Endothelial cell of umbilical vein (primary cell): Measurements from ENCODE around the gene VWA8. TPM values are rescaled to one million over a fixed set of nuclear protein-coding genes. Genes with fewer than 3 reads are reported as not detected.

Source experiments
- BruUV-seq: library from RNA; stranded (reverse); fragments of 400-500 nt; replicated peaks from 2 replicates; lab custom pipeline; 2021; lab: Mats Ljungman, UMichigan
- CTCF ChIA-PET: fragments of 300-600, 350-600 bp; sonication (Branson Sonifier 250); formaldehyde crosslinking; loops from one replicate; lab custom pipeline; 2021; ENCODE audit warnings: antibody characterized with exemption, inconsistent platforms; lab: Charles Lee
- POLR2A ChIA-PET: fragments of 300-600, 350-600 bp; sonication (Branson Sonifier 250); formaldehyde crosslinking; loops from one replicate; lab custom pipeline; 2021; ENCODE audit warnings: antibody characterized with exemption, inconsistent platforms; lab: Charles Lee
- DNase-seq: peaks from one replicate; pipeline ENCODE4 v3.0.0-alpha.2; 2011; ENCODE audit warnings: low read depth, low spot score
- FAIRE-seq: peaks from 2 replicates; lab custom pipeline; 2011; peaks lifted over from hg19 to GRCh38; lab: Jason Lieb, UNC
- H2AFZ ChIP-seq: 2 replicates; pipeline ENCODE4 v1.6.0; 2012; ENCODE audit warnings: low read depth, low read length, control low read depth, inconsistent platforms
- H3K27ac ChIP-seq: 2 replicates; pipeline ENCODE4 v1.5.1; 2011; ENCODE audit warnings: low read depth, mild to moderate bottlenecking, control low read depth, low read length, moderate library complexity; ENCODE audit not compliant: insufficient read depth
- H3K27me3 ChIP-seq, 2 experiments: 2 replicates each; pipeline versions ENCODE4 v1.6.0 to v1.6.1; 2011; ENCODE audit warnings: low read length in 2 of 2, mixed read lengths in 1 of 2; ENCODE audit not compliant: control insufficient read depth in 2 of 2, insufficient read depth in 2 of 2
- H3K36me3 ChIP-seq, 2 experiments: 2 replicates in 1 of 2; 3 replicates in 1 of 2; pipeline ENCODE4 v1.5.1; 2011; ENCODE audit warnings: low read length in 2 of 2, mild to moderate bottlenecking in 1 of 2, moderate library complexity in 1 of 2; ENCODE audit not compliant: control insufficient read depth in 2 of 2, insufficient read depth in 2 of 2; ENCODE audit errors: extremely low read depth in 1 of 2
- H3K4me1 ChIP-seq: 3 replicates; pipeline ENCODE4 v1.5.1; 2011; ENCODE audit warnings: mild to moderate bottlenecking, low read length; ENCODE audit not compliant: control insufficient read depth, insufficient read depth; ENCODE audit errors: extremely low read depth
- H3K4me2 ChIP-seq: 2 replicates; pipeline ENCODE4 v1.6.1; 2011; ENCODE audit warnings: low read length, control low read depth, mixed read lengths; ENCODE audit not compliant: insufficient read depth
- H3K4me3 ChIP-seq, 3 experiments: fragments of 200-600 bp in 1 of 3; sonication (generic), shearing (Covaris generic) in 1 of 3; replicated peaks in 1 of 3; 2 replicates each; pipeline ENCODE4 v1.5.1; 2011 to 2016; ENCODE audit warnings: control low read depth in 3 of 3, low read length in 3 of 3, mild to moderate bottlenecking in 2 of 3, inconsistent platforms in 1 of 3, low read depth in 1 of 3, moderate library complexity in 1 of 3; ENCODE audit not compliant: insufficient read depth in 1 of 3
- H3K79me2 ChIP-seq: 2 replicates; pipeline ENCODE4 v1.6.0; 2012; ENCODE audit warnings: low read length, inconsistent platforms; ENCODE audit not compliant: control insufficient read depth, insufficient read depth
- H3K9ac ChIP-seq: replicated peaks from 2 replicates; pipeline ENCODE3; 2011; ENCODE audit warnings: low read length, control low read depth; ENCODE audit not compliant: insufficient read depth; ENCODE audit errors: extremely low read depth
- H3K9me1 ChIP-seq: replicated peaks from 3 replicates; pipeline ENCODE4 v1.6.0; 2011; ENCODE audit warnings: mild to moderate bottlenecking, low read length; ENCODE audit not compliant: control insufficient read depth, insufficient read depth; ENCODE audit errors: extremely low read depth
- H3K9me3 ChIP-seq: replicated peaks from 2 replicates; pipeline ENCODE4 v1.5.1; 2012; ENCODE audit warnings: low read length, inconsistent platforms; ENCODE audit not compliant: control insufficient read depth, insufficient read depth
- H4K20me1 ChIP-seq: replicated peaks from 2 replicates; pipeline ENCODE3; 2011; ENCODE audit warnings: mild to moderate bottlenecking, low read length; ENCODE audit not compliant: control insufficient read depth, insufficient read depth; ENCODE audit errors: extremely low read depth
- EZH2 ChIP-seq: IDR thresholded peaks from 2 replicates; pipeline ENCODE4 v1.6.1; 2012; ENCODE audit warnings: borderline replicate concordance, low read depth, mild to moderate bottlenecking, moderate library complexity, low read length, inconsistent platforms; ENCODE audit not compliant: severe bottlenecking
- FOS ChIP-seq: IDR thresholded peaks from 2 replicates; pipeline ENCODE4 v1.6.1; 2011; ENCODE audit warnings: mild to moderate bottlenecking, low read length, moderate library complexity, borderline replicate concordance; ENCODE audit not compliant: insufficient read depth
- GATA2 ChIP-seq: IDR thresholded peaks from 2 replicates; pipeline ENCODE4 v1.7.0; 2011; ENCODE audit warnings: low read depth, mild to moderate bottlenecking, moderate library complexity, mixed read lengths, low read length; ENCODE audit not compliant: insufficient read length, insufficient read depth
- JUN ChIP-seq: IDR thresholded peaks from 2 replicates; pipeline ENCODE4 v1.6.1; 2011; ENCODE audit warnings: borderline replicate concordance, low read depth; ENCODE audit not compliant: insufficient read length, insufficient read depth
- MYC ChIP-seq: IDR thresholded peaks from one replicate; pipeline ENCODE4 v1.6.1; 2011; ENCODE audit warnings: mild to moderate bottlenecking, low read depth, low read length
- POLR2A ChIP-seq: IDR thresholded peaks from 2 replicates; pipeline ENCODE4 v1.6.1; 2012; ENCODE audit warnings: low read depth, mild to moderate bottlenecking, control low read depth, low read length
- POLR2AphosphoS5 ChIP-seq: IDR thresholded peaks from 2 replicates; pipeline ENCODE4 v1.6.1; 2012; ENCODE audit warnings: low read depth, mild to moderate bottlenecking, control low read depth, low read length, moderate library complexity; ENCODE audit not compliant: insufficient read depth
- dilution Hi-C: fragments of 300-500 bp; cut with MboI; formaldehyde crosslinking; loops from one replicate; pipeline ENCODE4 v1.15.0; 2019; ENCODE audit warnings: low sequenced_read_pairs; ENCODE audit not compliant: extremely low pct_ligation_motif_present
- intact Hi-C: fragments of 100-400 bp; cut with micrococcal nuclease; formaldehyde crosslinking; loops from one replicate; pipeline ENCODE4 v1.10.0; 2022
- polyA plus RNA-seq, 4 experiments: library from polyadenylated mRNA; depleted of rRNA in 3 of 4; stranded (reverse) in 3 of 4; unstranded in 1 of 4; fragments of >200 nt; gene quantifications; 2 replicates each; pipeline versions ENCODE4 v1.2.1 to v1.2.3, GENCODE V29; 2011 to 2012; ENCODE audit warnings: missing spikeins in 1 of 4
- total RNA-seq: library from RNA; stranded (reverse); gene quantifications from 2 replicates; pipeline ENCODE4 v1.2.3, GENCODE V29; 2021
- TF ChIP-seq, protein P1 (sequence below), 2 donors: IDR thresholded peaks; 1 replicate in 1 of 2; 2 replicates in 1 of 2; pipeline ENCODE4 v1.5.1; 2011; ENCODE audit warnings: low read length in 2 of 2, mild to moderate bottlenecking in 2 of 2, moderate library complexity in 2 of 2, control low read depth in 1 of 2, inconsistent platforms in 1 of 2, low read depth in 1 of 2; ENCODE audit not compliant: insufficient read depth in 1 of 2; ENCODE audit errors: extremely low read depth in 1 of 2
- TF ChIP-seq, protein P2 (sequence below): IDR thresholded peaks from 2 replicates; pipeline ENCODE4 v1.6.1; 2011; ENCODE audit not compliant: insufficient read depth, insufficient read length

Gene VWA8
- total and polyA plus RNA-seq, 2 donors (not counting 3 experiments of a cell fraction or from before 2014, with no cell fraction given) = 2.9 to 11.3 TPM

DNA sequence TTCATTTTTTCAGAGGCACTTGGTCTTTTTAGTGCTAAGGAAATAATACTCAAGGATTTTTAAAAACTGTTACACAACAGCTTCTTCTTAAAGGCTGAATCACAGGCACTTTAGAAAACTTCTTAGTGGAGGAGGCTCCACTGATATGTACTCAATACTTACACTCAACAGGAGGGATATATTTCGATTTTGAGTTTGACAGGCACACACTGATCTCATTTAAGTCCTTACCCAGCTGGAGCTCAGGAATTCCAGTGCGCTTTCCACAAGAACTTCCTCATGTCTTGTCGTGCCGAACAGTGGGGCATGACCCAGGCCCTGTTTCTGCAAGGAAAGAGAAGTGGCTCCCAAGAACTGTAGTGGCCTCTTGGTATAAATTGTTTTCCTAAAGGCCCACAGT is 399.7 kb downstream of the VWA8 start:
- ChIA-PET POLR2A (no interaction called here), CTCF (interaction anchor here (0.8 to 2.0 kb wide), 3 partner anchors 11 to 107 kb away, joined by 3 to 7 read pairs (median 3); no protein-coding TSS in a partner anchor)
- DNase-seq = no peak
- Histone ChIP-seq H3K27me3 (no peaks in the 10 kb centered on the region), H3K9me1 (no peaks in the 10 kb centered on the region), H3K9me3 (no peaks in the 10 kb centered on the region), H3K27ac (no peak overlapping the region), H2AFZ (no peak overlapping the region), H3K4me1 (peaks cover 31% of the 10 kb centered on the region), H3K36me3 (no peaks in the 10 kb centered on the region), H3K4me3 (no peak overlapping the region), H4K20me1 (no peaks in the 10 kb centered on the region), H3K4me2 (no peak overlapping the region), H3K9ac (no peak overlapping the region), H3K79me2 (no peaks in the 10 kb centered on the region)
- TF ChIP-seq, protein P1, sequence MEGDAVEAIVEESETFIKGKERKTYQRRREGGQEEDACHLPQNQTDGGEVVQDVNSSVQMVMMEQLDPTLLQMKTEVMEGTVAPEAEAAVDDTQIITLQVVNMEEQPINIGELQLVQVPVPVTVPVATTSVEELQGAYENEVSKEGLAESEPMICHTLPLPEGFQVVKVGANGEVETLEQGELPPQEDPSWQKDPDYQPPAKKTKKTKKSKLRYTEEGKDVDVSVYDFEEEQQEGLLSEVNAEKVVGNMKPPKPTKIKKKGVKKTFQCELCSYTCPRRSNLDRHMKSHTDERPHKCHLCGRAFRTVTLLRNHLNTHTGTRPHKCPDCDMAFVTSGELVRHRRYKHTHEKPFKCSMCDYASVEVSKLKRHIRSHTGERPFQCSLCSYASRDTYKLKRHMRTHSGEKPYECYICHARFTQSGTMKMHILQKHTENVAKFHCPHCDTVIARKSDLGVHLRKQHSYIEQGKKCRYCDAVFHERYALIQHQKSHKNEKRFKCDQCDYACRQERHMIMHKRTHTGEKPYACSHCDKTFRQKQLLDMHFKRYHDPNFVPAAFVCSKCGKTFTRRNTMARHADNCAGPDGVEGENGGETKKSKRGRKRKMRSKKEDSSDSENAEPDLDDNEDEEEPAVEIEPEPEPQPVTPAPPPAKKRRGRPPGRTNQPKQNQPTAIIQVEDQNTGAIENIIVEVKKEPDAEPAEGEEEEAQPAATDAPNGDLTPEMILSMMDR (IDR thresholded peaks at IDR 0.05; ENCODE audit: extremely low read depth in 1 of 2, insufficient read depth in 1 of 2, low read depth in 1 of 2, low read length in 2 of 2) = no peak
- TF ChIP-seq POLR2AphosphoS5 (no peak), JUN (no peak), GATA2 (no peak), MYC (no peak), FOS (no peak), EZH2 (no peak), POLR2A (no peak)
- TF ChIP-seq, protein P2, sequence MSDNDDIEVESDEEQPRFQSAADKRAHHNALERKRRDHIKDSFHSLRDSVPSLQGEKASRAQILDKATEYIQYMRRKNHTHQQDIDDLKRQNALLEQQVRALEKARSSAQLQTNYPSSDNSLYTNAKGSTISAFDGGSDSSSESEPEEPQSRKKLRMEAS = no peak
- BruUV-seq = no TSS peak
- dilution Hi-C loops (no loop called here), intact Hi-C loops (loop anchor here (10.0 kb wide), 1 partner anchor 84 kb away; no protein-coding TSS in a partner anchor)
- FAIRE-seq = no peak
